Left lobe of liver (tissue), 2 donors: ENCODE results near the gene MTMR2. TPM values are rescaled to one million over a fixed set of nuclear protein-coding genes. Genes with fewer than 3 reads are reported as not detected.

Experiments used
- ATAC-seq: fragments of 200-7000 bp; cut with Tn5 transposase; one replicate; pipeline ENCODE4 v1.9.1; 2020; ENCODE audit warnings: mild to moderate bottlenecking, moderate library complexity
- DNase-seq: peaks from one replicate; pipeline ENCODE4 v3.0.0-alpha.2; 2020; ENCODE audit warnings: low spot score
- total RNA-seq: library from RNA; stranded (reverse); gene quantifications from one replicate; pipeline ENCODE4 v1.2.1, GENCODE V29; 2021
- donor health status: DM: no; HTN: no; CAD: no; lungs with moderate emphysema.
- donor health status: DM: no; HTN: yes; CAD: no.

Gene MTMR2
- total RNA-seq, 1 donor from 2014 or later, result 3.1 TPM

DNA sequence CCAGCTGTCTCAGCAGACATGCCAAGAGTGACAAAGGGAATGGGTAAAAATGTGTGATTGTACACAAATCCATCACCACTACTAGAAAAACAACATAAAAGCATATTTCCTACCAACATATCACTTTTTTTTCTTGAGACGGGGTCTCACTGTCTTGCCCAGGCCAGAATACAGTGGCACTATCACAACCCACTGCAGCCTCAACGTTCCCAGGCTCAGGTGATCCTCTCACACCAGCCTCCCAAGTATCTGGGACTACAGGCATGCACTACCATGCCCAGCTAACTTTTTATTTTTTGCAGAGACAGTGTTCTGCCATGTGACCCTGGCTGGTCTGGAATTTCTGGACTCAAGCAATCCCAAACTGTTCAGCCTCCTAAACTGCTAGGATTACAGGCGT, 5.2 kb downstream of the MTMR2 start:
- no peak for DNase-seq
- no peak for ATAC-seq

DNA sequence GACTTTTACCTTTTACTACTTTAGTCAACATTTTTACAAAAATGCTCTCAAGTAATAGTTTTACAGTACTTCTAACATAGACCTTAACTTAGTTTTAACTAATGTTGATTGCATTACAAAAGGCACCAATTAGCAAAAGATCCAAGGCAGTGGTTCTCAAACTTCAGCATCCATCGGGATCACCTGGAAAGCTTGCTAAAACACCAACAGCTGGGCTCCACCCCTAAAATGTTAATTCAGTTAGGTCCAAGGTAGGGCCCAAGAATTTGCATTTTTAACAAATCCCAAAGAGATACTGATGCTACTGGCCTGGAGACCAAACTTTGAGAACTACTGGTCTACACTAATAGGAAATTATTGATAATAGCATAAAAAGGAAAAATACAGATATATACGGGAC, 5.9 kb downstream of the MTMR2 start:
- ATAC-seq, result no peak
- no peak for DNase-seq

DNA sequence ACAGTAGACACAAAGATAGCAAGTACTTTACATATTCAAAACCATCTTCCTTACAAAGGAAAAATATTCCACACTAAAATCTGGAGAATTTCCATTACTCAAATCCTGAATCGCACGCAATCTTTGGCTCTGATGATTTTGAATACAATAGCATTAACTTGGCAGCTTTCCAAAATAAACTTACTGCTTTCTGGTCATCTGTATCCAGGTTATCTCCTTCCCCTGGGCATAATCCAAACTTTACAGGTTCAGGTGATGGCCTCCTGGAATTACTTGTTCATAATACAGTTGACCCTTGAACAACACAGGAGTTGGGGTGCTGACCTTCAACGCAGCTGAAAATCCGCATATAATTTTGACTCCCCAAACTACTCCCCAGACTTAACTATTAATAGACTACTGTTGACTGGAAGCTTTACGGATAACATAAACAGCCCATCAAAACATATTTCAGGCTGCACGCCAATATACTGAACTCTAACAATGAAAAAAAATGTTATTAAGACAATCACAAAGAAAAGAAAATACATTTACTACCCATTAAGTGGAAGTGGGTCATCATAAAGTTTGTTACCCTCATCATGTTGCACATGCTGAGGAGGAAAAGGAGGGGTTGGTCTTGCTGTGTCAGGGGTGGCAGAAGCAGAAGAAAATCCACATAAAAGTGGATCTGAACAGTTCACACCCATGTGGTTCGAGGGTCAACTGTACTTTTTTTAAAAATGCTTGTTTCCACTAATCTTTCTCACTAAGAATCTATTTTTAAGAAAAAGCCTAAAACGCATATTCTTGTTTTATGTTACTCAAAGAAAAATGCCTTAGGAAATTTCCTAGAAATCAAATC, 6.5 kb downstream of the MTMR2 start:
- no peak for DNase-seq
- ATAC-seq, result no peak

DNA sequence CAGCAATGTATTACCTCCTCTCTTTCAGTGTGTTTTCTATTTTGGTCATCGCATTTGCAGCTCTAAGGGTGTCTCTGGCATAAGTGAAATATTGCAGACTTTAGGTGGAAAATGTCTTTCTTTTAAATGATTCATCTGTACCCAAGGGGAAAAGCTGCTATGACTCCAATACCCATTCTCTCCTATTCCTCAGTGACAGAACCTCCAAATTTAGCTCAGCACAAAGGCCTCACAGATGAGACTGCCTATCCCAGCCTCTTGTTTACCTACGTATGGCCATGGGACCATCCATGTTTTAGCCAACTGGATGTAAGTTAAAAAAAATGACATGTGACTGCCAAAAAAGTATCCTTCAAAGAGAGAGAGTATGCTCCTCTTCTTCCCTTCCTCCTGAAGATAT, 7.9 kb downstream of the MTMR2 start:
- ATAC-seq, result no peak

DNA sequence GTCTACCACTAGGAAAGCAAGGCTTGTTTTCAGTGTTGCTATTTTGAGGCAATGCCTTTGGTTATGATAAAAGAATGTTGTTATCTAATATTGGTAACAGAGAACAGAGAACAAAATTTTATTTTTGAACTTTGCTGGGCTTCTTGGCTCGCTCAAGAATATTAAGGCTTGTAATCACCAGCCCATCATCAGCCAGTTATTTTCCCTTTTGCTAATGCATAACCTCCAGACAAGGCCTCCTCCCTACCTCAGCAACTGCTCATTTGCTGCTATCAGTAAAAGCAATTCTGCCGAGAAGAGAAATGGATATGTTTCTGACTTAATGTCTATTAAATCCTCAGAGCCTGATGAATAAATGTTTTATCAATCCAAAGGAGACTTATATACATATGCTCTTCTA, 8.9 kb downstream of the MTMR2 start:
- ATAC-seq (no peak), DNase-seq (no peak)

More for the DNA sequence above, 7.9 kb downstream of the MTMR2 start:
- no peak for DNase-seq

DNA sequence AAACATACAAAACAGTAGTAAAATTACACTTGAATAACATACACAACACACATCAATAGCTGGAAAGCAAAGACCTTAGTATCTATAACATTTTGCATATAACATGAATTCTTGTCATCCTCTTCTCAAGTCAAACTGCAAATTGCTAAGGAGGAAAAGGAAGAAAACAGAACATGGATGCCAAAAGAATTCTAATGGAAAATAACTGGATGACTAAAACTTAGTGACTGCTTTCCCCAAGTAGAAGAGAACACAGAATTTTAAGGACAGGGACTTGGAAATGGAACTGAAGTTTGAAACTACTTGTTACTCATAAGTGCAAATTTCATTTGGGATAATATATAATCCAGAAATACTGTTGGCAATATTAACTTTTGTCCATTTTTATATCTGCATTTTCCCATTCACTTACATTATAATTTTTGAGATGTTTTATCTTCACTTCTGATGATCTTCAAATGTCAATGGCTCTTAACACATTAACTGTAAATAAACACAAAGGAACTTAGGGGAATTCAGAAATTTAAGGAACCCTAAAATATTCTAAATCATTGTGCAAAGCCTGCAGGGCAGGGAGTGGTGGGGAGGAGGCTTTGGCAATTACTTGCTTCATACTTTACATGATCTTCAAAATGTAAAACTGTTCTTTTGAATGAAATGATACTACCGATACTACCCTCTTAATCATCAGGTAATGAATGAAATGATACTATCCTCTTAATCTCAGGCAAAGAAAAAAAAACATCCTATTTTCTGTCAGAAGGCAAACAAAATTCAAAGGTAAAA, 9.9 kb downstream of the MTMR2 start:
- ATAC-seq (no peak), DNase-seq (no peak)

DNA sequence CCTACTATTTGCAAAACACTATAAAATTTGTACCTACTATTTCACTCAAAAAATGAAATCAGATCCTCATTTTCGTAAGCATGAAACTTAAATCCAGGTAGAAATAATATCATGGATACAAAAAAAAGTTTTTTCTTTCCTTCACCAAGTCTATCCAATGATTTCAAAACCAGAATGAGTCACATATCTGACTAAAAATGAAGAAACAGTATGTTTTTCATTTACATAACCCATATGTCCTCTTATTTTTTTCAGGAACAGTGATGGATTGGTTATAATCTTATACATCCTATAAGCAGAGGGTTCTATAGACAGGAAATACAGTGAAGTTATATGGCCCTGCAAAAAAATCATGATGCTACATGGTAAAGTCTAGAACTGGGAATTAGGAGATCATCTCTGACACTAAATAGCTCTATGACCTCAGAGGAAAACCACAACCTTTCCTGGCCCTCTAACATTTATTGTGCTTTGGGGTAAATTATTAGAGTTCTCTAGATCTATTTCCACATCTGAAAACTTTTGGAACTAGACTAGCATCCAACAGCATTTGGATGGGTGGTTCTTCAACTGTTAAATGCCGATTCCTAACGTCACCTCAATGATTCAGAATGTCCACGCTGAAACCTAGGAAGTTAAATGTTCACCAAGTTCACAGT, 10.9 kb downstream of the MTMR2 start:
- no peak for DNase-seq
- ATAC-seq, result no peak

DNA sequence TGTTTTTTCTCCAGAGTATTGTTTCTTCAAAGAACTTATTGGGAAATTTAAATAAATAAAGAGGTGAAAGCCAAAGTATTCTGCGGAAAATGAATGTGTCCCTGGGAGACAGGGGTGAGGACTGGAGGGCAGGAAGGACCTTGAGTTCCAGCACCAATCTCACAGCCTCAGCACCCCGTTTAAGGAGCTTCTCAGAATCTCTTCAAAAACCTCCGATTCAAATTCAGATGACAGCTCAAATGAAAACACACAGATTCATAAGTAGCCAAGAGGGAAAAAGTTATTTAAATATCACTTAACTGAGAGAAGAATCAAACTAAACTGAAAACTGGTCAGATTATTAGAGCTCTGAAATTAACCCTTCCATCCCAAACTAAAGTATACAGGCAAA, 12.5 kb downstream of the MTMR2 start:
- no peak for ATAC-seq

DNA sequence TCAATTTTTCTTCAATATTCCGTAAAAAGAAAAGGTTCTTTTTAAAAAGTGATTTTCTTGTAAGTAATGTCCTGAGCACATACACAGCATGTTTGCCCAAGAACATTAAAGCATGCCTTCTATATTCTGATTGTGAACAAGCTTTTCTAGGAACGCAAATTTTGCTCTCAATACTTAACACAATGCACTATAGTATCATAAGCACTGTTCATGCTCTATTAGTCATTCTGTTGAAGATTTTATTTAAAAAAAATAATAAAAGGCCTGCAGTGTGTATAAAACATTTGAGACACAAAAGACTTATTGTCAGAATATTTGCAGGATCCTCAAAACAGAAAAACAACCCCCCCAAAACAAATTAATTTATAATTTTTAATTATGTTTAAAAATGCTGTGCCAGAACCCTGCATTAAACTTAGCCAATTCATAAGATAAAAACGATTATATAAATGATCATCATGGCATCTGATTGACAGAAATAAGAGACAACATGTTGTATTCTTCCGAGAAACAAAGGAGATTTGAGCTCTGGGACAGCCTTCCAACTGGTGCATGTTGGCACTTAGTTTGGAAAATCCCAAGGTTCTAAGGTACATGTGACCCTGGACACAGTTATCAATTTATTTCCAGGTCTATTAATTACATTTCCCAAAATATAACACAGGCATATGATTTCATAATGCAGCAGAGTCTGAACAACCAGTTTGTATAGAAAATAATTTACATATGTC, 13.1 kb downstream of the MTMR2 start:
- ATAC-seq, result no peak
- DNase-seq, result no peak

More for the DNA sequence above, 12.5 kb downstream of the MTMR2 start:
- DNase-seq, result no peak

DNA sequence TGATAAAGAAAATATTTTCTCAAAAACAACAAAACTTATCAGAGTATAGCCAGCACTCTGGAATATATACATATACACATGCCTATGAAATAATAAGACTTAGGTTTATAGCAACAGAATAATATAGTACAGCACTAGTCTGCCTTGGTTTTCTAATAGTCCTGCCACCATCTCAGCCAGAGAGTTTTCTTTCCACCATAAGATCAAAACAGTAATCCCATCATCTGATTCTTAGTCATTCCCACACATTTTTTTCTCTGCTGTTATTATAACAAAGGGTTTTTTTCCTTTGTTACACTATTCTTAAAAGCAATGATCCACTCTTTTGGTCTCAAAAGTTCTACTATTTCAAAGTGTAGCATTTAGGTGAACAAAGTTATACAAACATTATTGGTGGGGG, 15.1 kb downstream of the MTMR2 start:
- ATAC-seq (no peak), DNase-seq (no peak)

DNA sequence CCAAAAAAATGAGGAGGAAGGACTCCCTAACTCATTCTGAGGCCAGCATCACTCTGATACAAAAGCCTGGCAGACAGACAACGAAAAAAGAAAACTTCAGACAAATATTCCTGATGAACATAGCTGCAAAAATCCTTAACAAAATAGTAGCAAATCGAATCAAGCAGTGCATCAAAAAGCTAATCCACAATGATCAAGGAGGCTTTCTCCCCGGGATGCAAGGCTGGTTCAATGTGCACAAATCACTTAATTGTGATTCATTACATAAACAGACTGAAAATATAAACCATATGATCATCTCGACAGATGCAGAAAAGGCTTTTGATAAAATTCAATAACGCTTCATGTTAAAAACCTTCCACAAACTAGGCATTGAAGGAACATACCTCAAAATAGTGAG, 16.4 kb downstream of the MTMR2 start:
- no peak for DNase-seq
- no peak for ATAC-seq

DNA sequence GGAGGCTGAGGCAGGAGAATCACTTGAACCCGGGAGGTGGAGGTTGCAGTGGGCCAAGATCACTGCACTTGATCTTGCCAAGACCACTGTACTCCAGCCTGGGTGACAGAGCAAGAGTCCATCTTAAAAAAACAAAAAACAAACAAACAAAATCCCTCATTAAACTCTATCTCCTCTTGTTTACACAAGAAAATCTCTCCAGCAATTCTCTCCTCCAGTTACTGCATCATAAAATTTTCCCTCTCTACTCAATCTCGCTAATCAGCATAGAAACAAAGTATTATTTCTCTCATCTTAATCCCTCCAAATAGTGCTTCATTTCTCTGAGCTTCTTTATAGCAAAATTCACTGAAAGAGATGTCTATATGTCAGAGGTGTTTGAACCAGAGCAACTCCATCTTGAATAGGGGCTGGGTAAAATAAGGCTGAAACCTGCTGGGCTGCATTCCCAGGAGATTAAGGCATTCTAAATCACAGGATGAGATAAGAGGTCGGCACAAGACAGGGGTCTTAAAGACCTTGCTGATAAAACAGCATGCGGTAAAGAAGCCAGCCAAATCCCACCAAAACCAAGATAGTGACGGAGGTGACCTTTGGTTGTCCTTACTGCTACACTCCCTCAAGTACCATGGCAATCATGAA, 19.8 kb downstream of the MTMR2 start:
- no peak for ATAC-seq
- DNase-seq, result no peak

DNA sequence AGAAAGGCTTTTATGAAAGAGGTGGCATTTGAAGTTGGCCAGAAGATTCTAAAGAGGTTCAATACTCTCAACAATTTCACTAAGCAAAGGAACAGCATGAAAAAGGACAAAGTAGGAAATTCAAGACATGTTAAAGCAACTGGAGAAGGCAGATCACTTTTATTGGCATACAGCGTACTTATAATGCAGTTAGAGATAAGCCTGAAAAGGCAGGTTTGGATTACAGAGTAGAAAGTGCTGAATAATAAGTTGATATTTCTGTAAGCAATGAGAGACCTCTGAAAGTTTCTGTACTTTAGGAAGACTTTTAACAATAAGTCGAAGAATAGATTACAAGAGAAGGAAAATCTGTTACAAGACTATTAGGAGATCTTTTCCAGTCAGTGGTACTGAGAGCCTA, 25.1 kb downstream of the MTMR2 start:
- ATAC-seq (no peak), DNase-seq (no peak)

DNA sequence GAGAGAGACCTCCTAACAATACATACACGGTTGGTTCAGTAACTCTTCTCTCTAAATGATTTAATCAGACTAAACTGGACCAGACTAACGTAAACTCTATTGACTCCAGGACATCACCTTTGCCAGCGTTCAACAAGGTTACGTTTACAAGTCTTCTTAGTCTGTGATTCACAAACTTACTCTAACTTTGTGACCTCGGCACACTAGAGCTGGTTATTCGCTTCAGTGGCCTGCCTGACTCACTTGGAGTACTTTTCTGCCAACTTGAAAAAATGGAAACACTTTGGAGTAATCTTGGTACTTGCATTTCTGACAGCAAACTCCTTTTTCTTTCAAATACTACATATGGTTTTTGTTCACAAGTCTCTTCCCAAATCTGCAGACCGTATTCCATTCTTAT, 26.2 kb downstream of the MTMR2 start:
- DNase-seq (no peak), ATAC-seq (no peak)

DNA sequence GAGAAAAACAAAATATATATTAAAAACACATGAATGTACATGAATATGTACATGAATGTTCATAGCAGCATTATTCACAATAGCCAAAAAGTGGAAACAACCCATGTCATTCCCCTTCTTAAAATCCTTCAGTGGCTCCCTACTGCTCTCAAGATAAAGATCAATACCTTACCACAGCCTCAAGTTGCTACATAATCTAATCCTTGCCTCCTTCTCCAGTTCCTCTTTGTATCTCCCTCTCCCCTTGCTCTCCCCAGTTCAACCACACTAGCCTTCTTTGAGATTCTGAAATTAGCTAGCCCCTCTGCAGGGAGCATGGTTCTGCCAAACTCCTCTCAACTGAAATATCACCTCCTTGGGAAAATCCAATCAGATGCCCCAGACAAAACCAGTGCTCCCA, 28.1 kb downstream of the MTMR2 start:
- ATAC-seq (no peak), DNase-seq (no peak)

DNA sequence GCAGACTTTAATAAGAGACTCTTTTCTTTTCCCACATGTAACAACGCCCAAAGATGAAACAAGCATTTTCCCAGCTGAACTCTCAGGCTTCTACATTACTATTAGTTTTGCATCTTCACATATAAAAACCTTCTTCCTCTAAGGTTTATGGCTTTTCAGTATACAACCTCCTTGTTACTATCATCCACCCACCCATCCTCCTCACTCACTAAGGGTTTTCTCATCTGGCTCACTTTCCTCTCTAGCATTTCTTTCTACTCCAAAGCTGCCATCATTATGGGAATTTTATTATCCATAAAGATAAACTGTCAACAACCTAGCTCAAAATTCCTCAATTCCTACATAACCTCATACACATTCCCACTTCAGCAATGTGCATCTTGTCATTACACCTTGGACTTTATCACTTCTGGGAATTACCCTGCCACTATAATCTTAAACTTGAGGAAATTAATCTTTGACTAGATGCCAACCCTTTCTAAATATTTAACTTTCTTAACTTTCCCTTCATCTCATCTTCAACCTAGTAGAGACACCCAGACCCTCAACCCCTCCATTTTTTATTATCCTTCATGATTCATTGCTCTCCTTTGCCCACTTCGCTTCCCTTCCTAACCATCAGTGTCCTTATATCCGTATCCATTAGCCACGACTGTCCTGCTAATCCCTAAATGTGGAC, 30.9 kb downstream of the MTMR2 start:
- DNase-seq (no peak), ATAC-seq (no peak)

DNA sequence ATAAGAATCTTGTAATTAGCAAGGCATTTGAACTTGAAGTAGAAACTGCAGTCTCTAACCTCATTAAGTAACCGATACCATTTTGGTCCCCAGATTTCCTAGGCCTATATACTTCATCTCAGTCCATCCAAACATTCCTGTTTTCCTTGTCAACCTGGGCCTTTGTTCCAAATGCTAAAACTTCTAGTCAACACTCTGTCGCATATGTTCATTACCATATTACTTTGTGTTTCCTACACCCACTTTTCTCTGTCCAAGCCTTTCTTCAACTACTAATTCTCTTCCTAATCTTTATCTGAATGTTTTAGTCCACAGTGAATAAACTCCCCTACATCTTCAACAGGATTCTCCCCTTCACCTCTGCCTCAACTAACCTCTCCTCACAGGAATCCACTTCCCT, 31.4 kb downstream of the MTMR2 start:
- ATAC-seq (no peak), DNase-seq (no peak)

DNA sequence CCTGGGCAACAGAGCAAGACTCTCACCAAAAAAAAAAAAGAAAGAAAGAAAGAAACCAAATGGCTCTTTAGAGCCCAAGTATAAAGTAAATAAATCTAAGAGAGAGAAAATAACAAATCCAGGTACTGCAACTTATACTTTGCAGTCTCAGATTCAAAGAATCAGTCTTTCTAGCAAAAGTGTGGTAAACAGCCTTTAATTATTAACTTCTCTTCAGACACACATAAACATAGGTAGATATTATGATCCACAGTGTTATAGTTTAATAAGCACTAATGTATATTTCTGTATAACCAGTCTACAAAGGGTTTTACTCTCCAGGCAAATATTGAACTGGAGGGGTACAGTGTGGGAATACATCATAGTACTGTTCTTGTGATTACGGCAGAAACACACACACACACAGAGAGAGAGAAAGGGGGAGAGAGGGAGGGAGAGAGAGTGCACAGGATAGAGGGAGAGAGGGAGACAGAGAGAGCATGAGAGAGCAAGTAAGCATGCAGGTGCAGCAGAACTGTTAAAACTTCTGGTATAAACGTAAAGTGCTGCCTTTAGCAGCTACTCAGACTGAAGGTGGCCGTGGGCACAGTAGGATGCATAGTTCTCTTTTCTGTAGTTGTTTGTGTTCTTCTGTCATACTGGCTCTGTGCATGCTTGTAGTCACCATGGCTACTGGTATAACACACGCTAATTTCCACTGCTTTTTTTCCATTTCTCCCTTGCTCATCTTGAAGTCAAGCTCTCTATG, 32.3 kb downstream of the MTMR2 start:
- no peak for DNase-seq

DNA sequence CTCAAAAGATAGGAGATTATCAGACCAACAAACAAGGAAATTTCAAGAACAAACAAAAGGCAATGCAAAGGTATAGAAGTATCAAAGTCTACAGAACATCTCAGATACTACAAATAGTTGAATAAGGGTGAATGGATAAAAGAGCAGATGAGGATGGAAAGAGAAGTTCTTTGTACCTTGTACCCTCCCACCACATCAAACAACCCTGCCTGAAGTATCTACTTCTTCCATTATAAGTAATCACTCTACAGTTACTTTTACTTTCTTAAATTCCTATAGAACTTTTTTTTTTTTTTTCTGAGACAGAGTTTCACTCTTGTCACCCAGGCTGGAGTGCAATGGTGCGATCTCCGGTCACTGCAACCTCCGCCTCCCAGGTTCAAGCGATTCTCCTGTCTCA, 35.1 kb downstream of the MTMR2 start:
- DNase-seq, result no peak
- ATAC-seq, result no peak

More for the DNA sequence above, 32.3 kb downstream of the MTMR2 start:
- ATAC-seq, result no peak
